A673 (cell line): ENCODE measurements around the gene FBP1.
"Not testable (repeated sequence)": the region's sequence is repeated elsewhere in the genome, so short reads cannot be mapped to it uniquely, and the experiment has no call there.

Experiments
- EZH2 ChIP-seq: fragments of 200-600 bp; sonication (generic); IDR thresholded peaks from 2 replicates; pipeline ENCODE4 v1.6.1; 2017; ENCODE audit warnings: borderline replicate concordance, low read depth, mild to moderate bottlenecking, mixed read lengths, antibody characterized with exemption, low read length; ENCODE audit not compliant: poor library complexity, severe bottlenecking
- TF ChIP-seq, protein P1 (sequence below): fragments of 300-800, 200-600 bp; sonication (generic); conservative IDR thresholded peaks from 2 replicates; pipeline ENCODE4 v1.5.1; 2017; ENCODE audit warnings: low read depth, mild to moderate bottlenecking, antibody characterized with exemption, low read length, moderate library complexity, mixed read lengths

GRCh38 chr9:94564279-94564678 lies 75.0 kb downstream of the FBP1 start:
- TF ChIP-seq, protein P1, sequence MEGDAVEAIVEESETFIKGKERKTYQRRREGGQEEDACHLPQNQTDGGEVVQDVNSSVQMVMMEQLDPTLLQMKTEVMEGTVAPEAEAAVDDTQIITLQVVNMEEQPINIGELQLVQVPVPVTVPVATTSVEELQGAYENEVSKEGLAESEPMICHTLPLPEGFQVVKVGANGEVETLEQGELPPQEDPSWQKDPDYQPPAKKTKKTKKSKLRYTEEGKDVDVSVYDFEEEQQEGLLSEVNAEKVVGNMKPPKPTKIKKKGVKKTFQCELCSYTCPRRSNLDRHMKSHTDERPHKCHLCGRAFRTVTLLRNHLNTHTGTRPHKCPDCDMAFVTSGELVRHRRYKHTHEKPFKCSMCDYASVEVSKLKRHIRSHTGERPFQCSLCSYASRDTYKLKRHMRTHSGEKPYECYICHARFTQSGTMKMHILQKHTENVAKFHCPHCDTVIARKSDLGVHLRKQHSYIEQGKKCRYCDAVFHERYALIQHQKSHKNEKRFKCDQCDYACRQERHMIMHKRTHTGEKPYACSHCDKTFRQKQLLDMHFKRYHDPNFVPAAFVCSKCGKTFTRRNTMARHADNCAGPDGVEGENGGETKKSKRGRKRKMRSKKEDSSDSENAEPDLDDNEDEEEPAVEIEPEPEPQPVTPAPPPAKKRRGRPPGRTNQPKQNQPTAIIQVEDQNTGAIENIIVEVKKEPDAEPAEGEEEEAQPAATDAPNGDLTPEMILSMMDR = not testable (repeated sequence)
- not testable (repeated sequence) for TF ChIP-seq EZH2
